ENCODE data around the gene PRXL2A.

PRXL2A gene

DNA sequence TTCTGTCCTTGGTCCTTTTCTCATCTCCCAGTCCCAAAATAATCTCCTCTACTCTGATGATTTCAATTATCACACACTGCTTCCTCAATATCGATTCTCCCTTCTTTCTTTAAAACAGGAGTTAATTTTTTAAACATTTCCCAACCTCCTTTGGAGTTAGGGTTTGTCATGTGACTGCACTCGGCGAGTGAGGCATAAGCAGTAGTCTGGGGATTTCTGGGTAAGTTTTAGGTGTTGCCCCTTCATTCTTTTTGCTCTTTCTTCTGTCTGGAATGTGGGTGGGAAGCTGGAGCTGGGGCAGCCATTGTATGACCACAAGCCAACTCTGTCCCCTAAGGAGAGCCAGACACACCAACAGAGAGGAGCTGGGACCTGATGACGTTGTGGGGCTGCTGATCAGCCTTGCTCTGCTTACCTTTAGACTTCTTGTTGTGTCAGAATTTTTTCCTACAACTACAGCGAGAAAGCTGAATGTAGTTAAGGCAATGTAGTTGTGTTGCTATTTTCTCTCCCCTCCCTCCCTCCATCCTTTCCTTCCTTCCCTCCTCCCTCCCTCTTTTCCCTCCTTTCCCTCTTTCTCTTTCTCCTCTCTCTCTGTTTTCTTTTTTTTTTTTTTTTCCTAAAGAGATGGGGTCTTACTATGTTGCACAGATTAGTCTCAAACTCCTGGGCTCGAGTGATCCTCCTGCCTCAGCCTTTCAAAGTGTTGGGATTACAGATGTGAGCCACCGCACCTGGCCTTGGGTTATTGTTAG is 39.3 kb downstream of the PRXL2A start:
- no peak for DNase-seq

DNA sequence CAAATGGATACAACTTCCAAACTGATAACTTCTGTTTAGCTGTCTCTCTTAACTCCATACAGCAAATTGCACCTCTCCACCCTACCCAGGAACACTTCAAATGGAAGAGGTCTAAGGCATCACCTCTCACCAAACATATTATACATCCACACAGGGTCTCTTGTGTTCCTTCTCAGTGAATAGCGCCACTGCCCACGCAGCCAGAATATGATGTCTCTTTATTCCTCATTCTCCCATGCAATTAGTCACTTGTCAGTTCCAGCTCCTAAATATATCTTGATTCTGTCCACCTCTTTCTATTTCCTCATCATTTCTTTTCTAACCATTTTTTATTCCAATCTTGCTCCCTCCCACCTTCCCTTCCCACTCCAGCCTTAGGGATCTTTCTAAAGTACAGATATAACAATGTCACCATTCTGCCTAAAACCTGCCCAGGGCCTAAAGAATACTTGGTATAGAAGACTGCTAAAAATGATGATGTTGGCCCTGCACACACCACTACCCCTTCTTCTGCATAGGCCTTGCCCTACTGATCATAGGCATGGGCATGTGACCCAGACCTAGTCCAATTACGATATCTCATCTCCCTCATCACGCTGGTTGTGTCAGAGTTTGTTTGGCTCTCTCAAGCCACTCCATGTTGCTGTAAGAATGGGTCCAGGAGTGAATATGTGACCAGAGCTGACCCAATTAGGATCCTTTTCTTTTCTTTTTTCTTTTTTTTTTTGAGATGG is 40.0 kb downstream of the PRXL2A start:
- no peak for DNase-seq

DNA sequence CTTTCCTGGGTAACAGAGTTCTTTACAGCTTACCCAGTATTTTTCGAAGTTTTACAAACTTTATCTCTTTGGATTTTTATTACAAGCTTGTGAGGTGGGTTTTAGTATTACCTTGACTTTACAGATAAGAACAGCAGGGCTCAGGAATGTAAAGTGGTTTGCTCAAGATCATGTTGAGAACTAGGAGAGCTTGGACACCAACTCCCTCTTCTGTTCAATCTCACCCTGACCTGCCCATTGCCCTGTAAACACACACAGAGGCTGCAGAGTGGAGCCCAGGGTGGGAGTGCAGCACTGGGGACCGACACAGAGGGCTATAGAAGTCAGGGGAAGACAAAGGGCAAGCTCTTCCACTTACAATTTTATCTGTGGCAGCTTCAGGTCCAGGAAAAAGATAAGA is 41.2 kb downstream of the PRXL2A start:
- DNase-seq: no peak

DNA sequence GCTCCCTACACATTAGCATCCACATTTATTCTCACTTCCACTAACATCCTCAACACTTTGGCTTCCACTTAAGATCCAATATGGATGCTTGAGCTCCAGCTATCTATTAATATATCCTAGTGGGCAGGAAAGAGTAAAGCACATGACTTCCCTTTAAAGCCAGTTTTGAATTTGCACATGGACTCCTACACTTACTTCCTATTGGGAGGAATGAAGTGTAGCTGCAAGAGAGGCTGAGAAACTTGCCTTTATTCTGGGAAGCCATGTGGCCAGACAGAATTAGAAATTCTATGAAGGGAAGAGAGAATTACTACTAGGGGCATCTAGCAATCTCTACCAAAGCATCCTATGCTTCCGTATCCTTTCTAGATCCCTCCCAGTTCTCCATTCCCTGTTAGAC is 42.8 kb downstream of the PRXL2A start:
- no peak for DNase-seq

DNA sequence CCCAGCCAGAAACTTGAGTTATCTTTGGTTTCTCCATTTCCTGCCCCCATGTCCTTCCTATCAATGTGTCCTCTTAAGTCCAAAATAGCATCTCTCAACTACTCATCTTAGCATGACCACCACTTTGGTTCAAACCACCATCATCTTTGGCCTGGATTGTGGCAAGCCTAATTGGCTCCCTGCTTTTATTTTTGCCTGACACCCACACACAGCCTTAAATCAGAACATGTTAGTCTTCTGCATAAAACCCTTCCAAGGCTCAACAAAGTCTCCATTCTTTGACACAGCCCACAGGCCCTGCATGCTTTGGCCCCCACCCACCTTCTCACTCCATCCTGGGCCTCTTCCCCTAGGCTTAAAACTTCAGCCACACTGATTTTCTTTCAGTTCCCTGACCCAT is 43.7 kb downstream of the PRXL2A start:
- DNase-seq: no peak

DNA sequence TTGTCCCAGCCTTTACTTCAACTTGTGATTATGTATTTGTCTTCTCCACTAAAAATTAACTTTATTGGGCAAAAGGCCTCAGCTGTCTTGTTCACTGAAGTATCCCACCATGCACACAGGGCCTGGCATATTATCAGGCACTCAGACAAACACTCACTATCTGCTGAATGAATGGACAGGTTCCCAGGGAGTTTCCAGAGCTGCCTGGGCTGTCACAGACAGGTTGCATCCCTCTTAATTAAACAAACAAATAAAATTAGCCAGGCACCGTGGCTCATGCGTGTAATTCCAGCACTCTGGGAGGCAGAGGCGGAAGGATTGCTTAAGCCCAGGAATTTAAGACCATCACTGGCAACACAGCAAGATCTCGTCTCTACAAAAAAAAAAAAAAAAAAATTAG is 44.3 kb downstream of the PRXL2A start:
- DNase-seq: no peak

DNA sequence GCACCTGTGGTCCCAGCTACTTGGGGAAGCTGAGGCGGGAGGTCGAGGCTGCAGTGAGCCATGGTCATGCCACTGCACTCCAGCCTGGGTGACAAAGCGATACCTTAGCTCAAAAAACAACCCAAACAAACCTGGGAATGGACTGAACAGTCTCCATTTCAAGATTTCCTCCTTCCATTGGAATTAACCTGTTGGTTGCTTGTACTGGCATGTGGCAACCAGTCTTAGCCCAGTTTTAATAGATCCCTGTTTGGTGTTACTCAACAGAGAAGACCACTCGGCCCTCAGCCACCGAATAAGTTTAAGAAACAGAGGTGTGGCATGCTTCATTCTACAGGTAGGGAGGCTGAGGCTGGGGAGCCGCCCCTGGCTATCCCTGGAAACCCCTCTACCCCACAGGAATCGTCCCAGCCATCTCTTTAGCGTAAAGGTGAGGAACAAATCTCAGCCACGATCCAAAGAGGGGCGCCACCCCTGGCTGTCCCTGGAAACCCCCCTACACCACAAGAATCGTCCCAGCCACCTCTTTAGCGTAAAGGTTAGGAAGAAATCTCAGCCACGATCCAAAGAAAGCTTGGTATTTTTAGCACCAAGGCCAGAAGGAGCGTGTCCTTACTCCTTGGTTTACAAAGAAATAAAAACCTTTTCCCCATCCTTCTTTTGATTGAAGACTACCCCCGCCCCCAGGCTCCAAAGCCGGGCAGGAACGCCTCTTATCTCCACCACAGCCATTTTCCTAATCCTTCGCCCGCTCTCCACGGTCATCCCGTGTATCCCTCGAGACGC is 44.9 kb downstream of the PRXL2A start:
- DNase-seq: no peak

DNA sequence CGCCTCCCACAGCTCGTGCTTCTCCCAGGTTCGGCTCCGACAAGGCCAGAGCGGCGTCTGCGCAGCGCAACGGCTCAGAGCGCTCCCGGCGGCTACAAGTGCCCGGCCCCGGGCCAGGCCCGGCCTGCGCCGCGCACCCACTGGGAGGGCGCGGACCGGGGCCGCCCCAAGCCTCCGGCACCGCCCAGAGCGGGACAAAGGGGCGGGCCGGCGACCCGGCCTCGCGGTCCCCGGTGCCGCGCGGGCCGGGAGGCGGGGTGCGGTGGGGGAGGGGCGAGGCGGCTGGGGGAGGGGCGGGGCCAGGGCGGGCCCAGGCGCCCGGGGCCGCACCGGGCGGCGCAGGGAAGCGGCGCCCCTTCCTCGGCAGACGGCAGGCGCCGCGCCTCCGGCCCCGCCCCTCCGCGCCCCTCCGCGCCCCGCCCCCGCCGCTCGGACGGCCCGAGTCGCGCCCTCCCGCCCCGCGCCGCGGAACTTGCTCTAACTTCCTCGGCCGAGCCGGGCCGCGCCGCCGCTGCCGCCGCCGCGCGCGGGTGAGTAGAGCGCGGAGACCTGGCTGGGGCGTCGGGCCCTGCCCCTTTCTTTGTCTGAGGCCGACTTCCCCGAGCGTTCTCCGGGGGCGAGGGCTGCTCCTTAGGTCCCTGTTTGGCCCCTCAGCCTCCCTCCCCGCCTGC is 45.6 kb downstream of the PRXL2A start, which contains the start of gene TSPAN14:
TSPAN14 (plus strand) TSS at position 469 of the 671 bp plus-strand sequence. CDS start 34,924 bp downstream, outside the sequence.
- DNase-seq: peak; percentile 68 to 71

DNA sequence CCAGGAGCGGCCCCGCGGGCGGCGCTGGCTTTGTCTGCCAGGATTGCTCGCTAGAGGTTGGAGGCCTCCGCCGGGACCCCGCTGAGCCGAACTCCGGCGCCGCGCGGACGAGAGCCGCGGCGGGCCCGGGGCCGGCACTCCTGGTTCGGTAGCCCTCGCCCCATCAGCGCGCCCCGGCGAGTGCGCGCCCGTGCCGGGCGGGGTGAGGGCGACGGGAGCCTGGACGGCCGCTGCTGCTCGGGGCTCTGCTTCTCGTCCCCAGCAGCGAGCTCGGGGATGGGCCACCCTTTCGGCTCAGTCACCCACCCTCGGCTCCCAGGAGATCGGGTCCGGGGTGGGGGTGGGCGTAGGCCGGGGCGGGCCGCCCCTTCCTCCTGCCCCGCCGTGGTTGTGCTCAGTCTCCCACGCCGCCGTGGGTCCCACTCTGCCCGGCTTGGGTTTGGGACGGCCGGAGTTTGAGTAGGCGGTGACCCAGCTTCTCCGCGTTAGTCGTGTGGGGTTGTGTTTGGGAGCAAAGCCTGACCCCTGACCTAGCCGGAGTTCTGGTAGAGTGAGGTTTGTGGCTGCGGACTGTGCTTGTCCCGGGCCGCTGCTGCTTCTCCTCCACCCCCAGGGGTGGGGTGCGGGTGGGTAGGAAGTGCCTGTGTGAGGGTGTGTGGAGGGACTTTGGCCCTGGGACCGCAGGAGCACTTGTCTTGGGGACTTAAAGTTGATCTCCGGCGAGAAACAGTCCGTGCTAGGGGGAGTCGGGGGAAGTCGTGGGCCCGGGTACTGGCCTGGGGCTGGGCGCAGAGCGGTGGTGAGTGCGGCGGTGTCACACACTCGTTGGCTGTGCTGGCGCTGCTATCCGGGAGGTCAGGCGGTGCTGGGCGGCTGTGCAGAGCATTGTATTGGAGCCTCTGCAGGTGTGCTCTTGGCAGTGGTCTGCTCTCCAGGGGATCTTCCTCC is 46.4 kb downstream of the PRXL2A start:
- DNase-seq: peak in 1 of 2 donors; percentile 37

DNA sequence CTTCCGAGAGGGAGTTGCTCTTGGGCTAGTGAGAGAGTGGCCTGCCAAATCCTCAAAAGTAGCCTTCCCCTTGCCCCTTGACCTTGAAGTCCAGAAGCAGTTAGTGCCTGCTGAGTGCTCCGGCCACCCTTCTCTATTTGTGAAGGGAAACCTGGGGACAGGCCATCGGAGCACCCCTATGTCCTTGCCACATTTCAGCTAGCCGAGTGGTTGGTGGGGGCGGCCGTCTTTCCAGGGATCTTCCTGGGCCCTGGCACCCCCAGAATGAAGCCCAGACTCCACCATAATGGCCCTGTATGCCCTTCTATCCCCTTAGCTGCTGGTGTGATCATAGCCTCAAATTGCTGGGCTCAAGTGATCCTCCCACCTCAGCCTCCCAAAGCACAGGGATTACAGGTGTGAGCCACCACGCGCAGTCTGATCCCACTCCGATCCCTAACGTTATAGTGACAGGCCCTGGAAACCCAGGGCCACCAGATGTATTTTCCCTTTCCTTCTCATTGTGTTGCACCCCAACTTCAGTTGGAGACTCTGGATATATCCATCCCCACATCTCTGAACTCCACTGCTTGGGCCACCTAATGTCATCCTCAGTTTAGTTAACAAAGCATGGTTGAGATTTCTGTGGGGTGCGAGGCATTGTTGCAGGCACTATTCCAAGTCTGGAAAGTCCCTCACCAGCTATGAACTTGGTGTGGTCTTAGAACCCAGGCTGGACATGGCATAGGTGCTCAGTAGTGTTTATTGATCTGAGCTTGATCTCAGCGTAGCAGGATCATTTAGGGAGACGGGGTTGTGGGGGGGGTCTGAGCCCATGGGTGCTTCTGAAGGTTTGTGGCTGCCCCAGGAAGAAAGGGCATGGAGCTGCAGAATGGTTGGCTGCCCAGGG is 47.4 kb downstream of the PRXL2A start:
- DNase-seq: no peak

DNA sequence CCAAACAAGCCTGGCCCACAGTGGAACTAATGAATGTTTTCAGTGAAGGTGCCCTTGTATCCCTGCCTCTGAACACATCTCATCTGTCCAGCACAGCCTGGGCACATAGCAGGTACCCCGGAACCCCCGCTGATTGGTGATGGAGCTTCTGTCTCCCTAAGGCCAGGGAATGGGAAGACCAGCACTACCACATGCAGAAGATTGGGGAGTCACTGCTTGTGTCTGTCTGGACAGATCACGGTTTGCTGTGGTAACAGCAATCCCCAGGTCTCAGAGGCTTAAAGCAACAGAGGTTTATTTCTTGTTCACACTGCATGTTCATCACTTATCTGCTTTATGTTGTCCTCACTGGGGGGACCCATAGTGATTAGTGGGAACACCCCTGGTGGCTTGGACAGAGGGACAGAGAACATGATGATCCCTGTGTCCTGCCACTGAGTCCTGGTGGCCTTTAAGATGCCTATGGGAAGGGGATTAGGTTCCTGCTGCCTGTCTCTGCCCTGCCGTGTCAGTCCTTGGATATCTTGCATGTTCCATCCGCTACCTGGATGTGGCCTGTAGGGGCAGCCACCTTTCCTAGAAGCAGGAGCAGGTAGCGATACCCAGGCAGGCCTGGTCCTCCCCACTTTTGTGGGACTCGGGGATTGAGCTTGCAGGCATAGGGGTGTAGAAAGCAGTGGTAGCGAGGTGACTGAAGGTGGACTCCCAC is 49.4 kb downstream of the PRXL2A start:
- no peak for DNase-seq

DNA sequence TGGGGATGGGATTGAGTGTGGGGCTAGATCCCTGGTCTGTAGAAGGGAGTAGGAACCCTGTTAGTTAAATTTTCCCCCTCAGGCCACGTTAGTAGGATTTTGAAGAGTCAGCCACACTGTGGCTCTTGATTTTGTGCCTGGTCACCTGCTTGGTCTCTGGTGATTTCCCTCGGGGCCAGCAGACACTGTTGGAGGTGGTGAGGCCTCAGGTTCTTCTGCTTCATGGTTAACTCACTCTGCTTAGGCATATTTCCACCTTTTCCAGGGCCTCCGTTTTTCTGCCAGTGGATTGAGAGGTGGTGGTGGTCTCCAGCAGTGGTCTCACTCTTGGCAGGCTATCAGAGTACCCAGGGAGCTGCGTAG is 49.9 kb downstream of the PRXL2A start:
- no peak for DNase-seq

DNA sequence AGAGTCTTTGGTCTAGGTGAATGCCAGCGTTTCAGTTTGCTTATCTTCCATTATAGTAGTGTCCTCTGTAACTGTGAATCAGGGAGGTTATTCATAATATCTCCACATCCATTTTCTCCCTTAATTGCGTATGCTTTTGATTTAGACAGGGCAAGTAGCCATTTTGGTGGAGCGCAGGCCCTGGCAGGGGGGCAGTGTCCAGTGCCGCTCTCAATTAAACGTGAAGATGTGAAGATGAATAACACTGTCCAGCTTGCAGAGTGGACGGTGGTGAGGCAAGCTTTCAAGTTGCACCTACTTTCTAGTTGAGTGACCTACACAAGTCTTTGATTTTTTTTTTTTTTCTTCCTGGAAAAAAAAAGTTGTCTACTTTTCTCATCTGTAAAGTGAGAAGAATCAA is 50.3 kb downstream of the PRXL2A start:
- no peak for DNase-seq

DNA sequence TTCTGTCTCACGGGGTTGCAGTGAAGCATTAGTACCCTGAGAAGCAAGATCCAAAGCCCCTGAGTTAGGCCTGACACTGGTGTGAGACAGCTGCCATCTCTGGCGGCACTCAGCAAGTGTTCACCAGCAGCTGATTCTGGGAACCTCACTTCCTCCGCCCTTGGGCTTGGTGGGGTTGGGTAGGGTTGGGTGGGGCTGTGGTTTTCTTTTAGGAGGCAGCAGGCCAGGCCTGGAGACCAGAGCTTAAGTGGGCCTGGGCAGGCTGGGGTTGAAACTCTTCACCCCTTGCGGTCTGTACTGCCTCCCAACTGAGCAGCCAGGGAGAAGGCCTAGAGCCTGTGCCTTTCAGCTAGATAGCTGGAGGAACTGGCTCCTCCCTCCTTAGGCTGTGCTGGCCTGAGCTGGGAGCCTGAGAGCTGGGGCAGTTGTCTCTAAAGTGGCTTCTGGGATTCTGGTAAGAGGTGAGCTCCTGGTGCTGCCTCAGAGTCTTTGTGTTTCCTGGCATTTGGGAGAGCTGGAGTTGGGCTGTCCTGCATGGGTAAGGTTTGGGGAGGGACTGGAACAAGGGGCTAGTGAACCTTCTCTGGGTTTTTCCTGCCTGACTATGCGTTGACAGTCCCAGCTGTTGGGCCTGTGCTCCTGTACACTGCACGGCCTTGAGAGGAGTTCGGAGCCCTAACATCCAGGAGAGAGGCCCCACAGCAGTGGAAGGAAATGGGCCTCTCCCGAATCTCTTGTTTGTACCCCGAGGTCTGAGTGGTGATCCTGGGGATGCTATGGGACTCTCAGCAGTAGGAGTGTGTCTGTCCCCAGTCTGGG is 50.9 kb downstream of the PRXL2A start:
- peak; percentile 57 to 65 for DNase-seq

DNA sequence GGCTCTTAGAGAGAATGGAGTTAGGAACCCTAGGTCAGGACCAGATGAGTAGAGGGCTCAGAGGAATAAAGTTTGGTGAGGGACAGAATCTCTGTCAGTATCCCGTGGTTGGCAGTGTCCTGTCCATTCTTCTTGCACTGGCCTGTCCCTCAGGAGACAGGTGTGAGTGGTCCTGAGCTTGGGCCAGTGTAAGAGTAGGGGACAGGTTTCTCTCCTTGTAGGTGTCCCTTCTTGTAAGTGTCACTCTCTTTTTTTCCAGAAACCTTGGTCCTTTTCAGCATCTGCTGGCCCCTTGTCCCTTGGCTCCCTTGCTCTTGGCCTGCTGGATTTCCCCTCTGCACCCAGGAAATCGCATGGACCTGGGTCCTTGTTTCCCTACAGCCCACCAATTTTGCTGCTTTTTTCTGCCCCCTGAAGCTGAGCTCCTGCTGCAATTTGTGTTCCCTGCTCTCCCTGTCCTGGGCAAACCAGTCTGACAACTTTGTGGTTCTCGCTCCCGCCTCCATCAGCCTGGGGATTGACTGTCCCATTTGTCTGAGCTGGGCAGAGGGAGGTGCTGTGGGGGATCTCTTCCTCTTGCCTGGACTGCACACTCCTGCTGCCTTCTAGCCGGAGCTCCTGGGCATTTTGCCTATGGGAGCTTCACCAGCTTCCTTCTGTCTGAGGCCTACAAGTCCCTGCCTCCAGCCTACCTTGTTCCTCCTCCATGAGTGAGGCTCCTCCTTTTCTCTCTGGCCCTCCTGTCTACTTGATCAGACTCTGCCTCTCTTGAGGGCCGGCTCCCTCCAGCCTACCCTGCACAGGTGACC is 52.3 kb downstream of the PRXL2A start:
- DNase-seq: no peak

DNA sequence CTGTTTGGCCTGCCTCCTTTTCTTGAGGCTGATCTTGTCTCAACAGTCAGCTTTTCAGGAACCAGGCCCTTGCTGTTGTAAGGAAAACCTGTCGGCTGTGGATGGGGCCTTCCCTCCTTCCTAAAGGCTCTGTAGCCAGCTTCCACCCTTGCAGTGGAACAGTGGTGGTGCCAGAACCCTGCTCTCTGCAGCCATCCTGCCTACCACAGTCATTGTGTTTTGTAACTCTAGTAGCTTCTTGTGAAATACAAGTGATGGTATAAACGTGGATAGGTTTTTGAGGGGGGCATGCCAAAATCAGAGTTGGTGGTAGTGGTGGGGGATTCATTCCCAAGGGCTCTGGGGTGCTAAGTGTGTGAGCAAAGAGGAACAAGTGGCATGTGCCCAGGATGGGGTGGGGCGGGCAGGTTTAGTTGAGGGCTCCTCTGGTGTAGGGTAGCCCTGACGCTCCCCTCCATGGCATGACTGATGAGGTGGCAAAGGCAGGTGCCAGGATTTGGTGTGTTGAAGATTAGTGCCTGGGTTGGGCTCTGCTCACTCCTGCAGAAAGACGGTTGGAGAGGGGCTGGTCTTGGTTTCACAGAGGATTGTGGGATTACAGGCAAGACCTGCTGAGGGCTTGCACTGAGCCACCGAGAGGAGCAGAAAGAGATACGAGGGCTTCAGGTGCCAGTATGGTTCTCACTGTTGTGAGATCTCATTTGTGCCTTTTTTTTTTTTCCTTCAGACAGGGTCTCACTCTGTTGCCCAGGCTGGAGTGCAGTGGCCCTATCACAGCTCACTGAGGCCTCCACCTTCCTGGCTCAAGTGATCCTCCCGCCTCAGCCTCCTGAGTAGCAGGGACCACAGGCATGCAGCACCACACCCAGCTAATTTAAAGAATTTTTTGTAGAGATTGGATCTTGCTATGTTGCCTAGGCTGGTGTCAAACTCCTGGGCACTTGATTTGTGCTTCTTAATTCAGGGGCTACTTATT is 53.1 kb downstream of the PRXL2A start:
- no peak for DNase-seq
